HepG2 (cell line): Measurements from ENCODE around the gene ATG13.

Experiments used
- CTCF ChIP-seq: sonication (generic); formaldehyde crosslinking; IDR thresholded peaks from 2 replicates; pipeline ENCODE4 v1.5.0; 2020; ENCODE audit warnings: mild to moderate bottlenecking, missing genetic modification reagents, moderate library complexity
- EP300 ChIP-seq, 3 experiments: sonication (generic) in 1 of 3; formaldehyde crosslinking in 1 of 3; IDR thresholded peaks; 2 replicates each; pipeline versions ENCODE4 v1.5.1 to v1.6.1; 2011 to 2020; ENCODE audit warnings: low read depth in 2 of 3, low read length in 2 of 3, borderline replicate concordance in 1 of 3, improper control_type of control experiment in 1 of 3, mild to moderate bottlenecking in 1 of 3, missing genetic modification reagents in 1 of 3, moderate library complexity in 1 of 3
- NR2C2 ChIP-seq: sonication (generic); formaldehyde crosslinking; IDR thresholded peaks from 2 replicates; pipeline ENCODE4 v1.4.0; 2020; ENCODE audit warnings: missing genetic modification reagents, mild to moderate bottlenecking, moderate library complexity, borderline replicate concordance
- ZBTB2 ChIP-seq: sonication (generic); formaldehyde crosslinking; IDR thresholded peaks from 2 replicates; pipeline ENCODE4 v1.8.0; 2022; ENCODE audit warnings: low read depth, missing genetic modification reagents
- ZNF609 ChIP-seq: sonication (generic); formaldehyde crosslinking; IDR thresholded peaks from 2 replicates; pipeline ENCODE4 v1.4.0; 2020; ENCODE audit warnings: mild to moderate bottlenecking, missing genetic modification reagents, borderline replicate concordance

- TF ChIP-seq ZNF609 (no peak), NR2C2 (no peak), CTCF (CRISPR knock-in tag) (no peak), ZBTB2 (CRISPR knock-in tag) (no peak), EP300 (IDR thresholded peaks at IDR 0.05; ENCODE audit: low read depth in 2 of 2, low read length in 2 of 2) (no peak), EP300 (CRISPR knock-in tag; IDR thresholded peaks at IDR 0.05; ENCODE audit: borderline replicate concordance) (no peak)
Measured at GRCh38 chr11:46617972-46618314, 590 bp downstream of the ATG13 start.
